Mammary epithelial cell (primary cell): ENCODE results near the gene KRT76.

Source experiments
- CTCF ChIP-seq, 2 donors: IDR thresholded peaks in 1 of 2; conservative IDR thresholded peaks in 1 of 2; 2 replicates each; pipeline ENCODE4 v1.5.1; 2011 to 2012; ENCODE audit warnings: inconsistent platforms in 2 of 2, low read length in 2 of 2, mild to moderate bottlenecking in 2 of 2, control low read depth in 1 of 2, low read depth in 1 of 2; ENCODE audit not compliant: insufficient read depth in 1 of 2; ENCODE audit errors: extremely low read depth in 1 of 2
- EZH2 ChIP-seq: IDR thresholded peaks from 2 replicates; pipeline ENCODE4 v1.6.1; 2012; ENCODE audit warnings: low read length, inconsistent platforms, borderline replicate concordance

DNA sequence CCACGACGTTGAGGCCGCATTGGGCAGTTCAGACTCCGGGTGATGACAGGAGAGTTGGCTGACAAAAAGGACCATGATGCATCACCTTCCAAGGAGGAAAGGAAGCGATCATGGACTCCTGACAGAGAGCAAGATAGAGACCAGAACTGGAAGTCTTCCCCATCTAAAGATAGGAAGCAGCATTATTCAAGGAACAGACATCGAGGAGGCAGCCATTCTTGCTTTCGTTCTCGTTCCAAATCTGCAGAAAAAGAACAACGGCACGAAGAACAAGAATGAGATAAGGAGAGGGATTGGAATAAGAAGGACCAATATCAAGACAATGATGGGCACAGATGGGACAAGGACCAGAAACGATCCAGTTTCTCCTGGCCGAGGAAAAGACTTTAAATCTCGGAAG lies 46.8 kb downstream of the KRT76 start:
- TF ChIP-seq CTCF (conservative IDR thresholded peaks at IDR 0.05 in 1 of 2, IDR thresholded peaks at IDR 0.05 in 1 of 2; ENCODE audit: extremely low read depth in 1 of 2, insufficient read depth in 1 of 2, low read depth in 1 of 2, low read length in 2 of 2) (no peak), EZH2 (no peak)
